ENCODE results near the gene CDH23.

CDH23 gene

GRCh38 chr10:71611131-71611530 is 214.4 kb downstream of the CDH23 start:
- no peaks in the 10 kb centered on the region for H3K9me3 ChIP-seq (ENCODE audit: insufficient read depth, low read depth, low read length)
- H3K4me3 ChIP-seq (ENCODE audit: low read length, poor library complexity, severe bottlenecking) = no peak overlapping the region
- H3K27me3 ChIP-seq (ENCODE audit: insufficient read depth, low read length, poor library complexity, severe bottlenecking) = no peaks in the 10 kb centered on the region
- H3K36me3 ChIP-seq (ENCODE audit: insufficient read depth, low read length) = no peaks in the 10 kb centered on the region
- H3K9ac ChIP-seq (ENCODE audit: low read depth, low read length, poor library complexity, severe bottlenecking) = no peak overlapping the region
- no peaks in the 10 kb centered on the region for H3K9me2 ChIP-seq (replicated peaks; ENCODE audit: low read depth, low read length)
- H3K4me1 ChIP-seq (ENCODE audit: insufficient read depth, low read length, poor library complexity, severe bottlenecking) = no peaks in the 10 kb centered on the region
- H3K4me2 ChIP-seq (ENCODE audit: low read depth, low read length, poor library complexity, severe bottlenecking) = no peak overlapping the region
- no peaks in the 10 kb centered on the region for H3F3A ChIP-seq (ENCODE audit: low read depth)
- no peaks in the 10 kb centered on the region for H4K20me1 ChIP-seq (ENCODE audit: insufficient read depth, low read length, poor library complexity, severe bottlenecking)
- TF ChIP-seq EZH2phosphoT487 (IDR thresholded peaks at IDR 0.05; ENCODE audit: borderline replicate concordance) (no peak), CTCF (conservative IDR thresholded peaks at IDR 0.05; ENCODE audit: low read length) (no peak)
- no peaks in the 10 kb centered on the region for H3K79me2 ChIP-seq (ENCODE audit: insufficient read depth, low read length)
- no peak overlapping the region for H2AFZ ChIP-seq (ENCODE audit: low read length)

GRCh38 chr10:71611709-71612422 is 215.1 kb downstream of the CDH23 start:
- Histone ChIP-seq H3K79me2 (ENCODE audit: insufficient read depth, low read length) (no peaks in the 10 kb centered on the region), H3K4me3 (ENCODE audit: low read length, poor library complexity, severe bottlenecking) (no peak overlapping the region), H3K36me3 (ENCODE audit: insufficient read depth, low read length) (no peaks in the 10 kb centered on the region), H3F3A (ENCODE audit: low read depth) (no peaks in the 10 kb centered on the region), H3K9me3 (ENCODE audit: insufficient read depth, low read depth, low read length) (no peaks in the 10 kb centered on the region), H3K9ac (ENCODE audit: low read depth, low read length, poor library complexity, severe bottlenecking) (no peak overlapping the region), H3K9me2 (replicated peaks; ENCODE audit: low read depth, low read length) (no peaks in the 10 kb centered on the region), H3K4me1 (ENCODE audit: insufficient read depth, low read length, poor library complexity, severe bottlenecking) (no peaks in the 10 kb centered on the region), H2AFZ (ENCODE audit: low read length) (no peak overlapping the region), H3K27me3 (ENCODE audit: insufficient read depth, low read length, poor library complexity, severe bottlenecking) (no peaks in the 10 kb centered on the region), H3K4me2 (ENCODE audit: low read depth, low read length, poor library complexity, severe bottlenecking) (no peak overlapping the region), H4K20me1 (ENCODE audit: insufficient read depth, low read length, poor library complexity, severe bottlenecking) (no peaks in the 10 kb centered on the region)
- TF ChIP-seq CTCF (conservative IDR thresholded peaks at IDR 0.05; ENCODE audit: low read length) (no peak), EZH2phosphoT487 (IDR thresholded peaks at IDR 0.05; ENCODE audit: borderline replicate concordance) (no peak)

GRCh38 chr10:71613261-71613777 is 216.6 kb downstream of the CDH23 start:
- H3F3A ChIP-seq (ENCODE audit: low read depth) = no peaks in the 10 kb centered on the region
- no peak overlapping the region for H3K9ac ChIP-seq (ENCODE audit: low read depth, low read length, poor library complexity, severe bottlenecking)
- H3K79me2 ChIP-seq (ENCODE audit: insufficient read depth, low read length) = no peaks in the 10 kb centered on the region
- no peaks in the 10 kb centered on the region for H3K36me3 ChIP-seq (ENCODE audit: insufficient read depth, low read length)
- no peaks in the 10 kb centered on the region for H3K9me2 ChIP-seq (replicated peaks; ENCODE audit: low read depth, low read length)
- no peak overlapping the region for H3K4me3 ChIP-seq (ENCODE audit: low read length, poor library complexity, severe bottlenecking)
- no peaks in the 10 kb centered on the region for H4K20me1 ChIP-seq (ENCODE audit: insufficient read depth, low read length, poor library complexity, severe bottlenecking)
- TF ChIP-seq EZH2phosphoT487 (IDR thresholded peaks at IDR 0.05; ENCODE audit: borderline replicate concordance) (no peak), CTCF (conservative IDR thresholded peaks at IDR 0.05; ENCODE audit: low read length) (no peak)
- H3K4me2 ChIP-seq (ENCODE audit: low read depth, low read length, poor library complexity, severe bottlenecking) = no peak overlapping the region
- H2AFZ ChIP-seq (ENCODE audit: low read length) = no peak overlapping the region
- no peaks in the 10 kb centered on the region for H3K9me3 ChIP-seq (ENCODE audit: insufficient read depth, low read depth, low read length)
- H3K4me1 ChIP-seq (ENCODE audit: insufficient read depth, low read length, poor library complexity, severe bottlenecking) = no peaks in the 10 kb centered on the region
- H3K27me3 ChIP-seq (ENCODE audit: insufficient read depth, low read length, poor library complexity, severe bottlenecking) = no peaks in the 10 kb centered on the region

Measured in Loucy (cell line).